Measurements from ENCODE around the gene EPB41L4A.

DNA sequence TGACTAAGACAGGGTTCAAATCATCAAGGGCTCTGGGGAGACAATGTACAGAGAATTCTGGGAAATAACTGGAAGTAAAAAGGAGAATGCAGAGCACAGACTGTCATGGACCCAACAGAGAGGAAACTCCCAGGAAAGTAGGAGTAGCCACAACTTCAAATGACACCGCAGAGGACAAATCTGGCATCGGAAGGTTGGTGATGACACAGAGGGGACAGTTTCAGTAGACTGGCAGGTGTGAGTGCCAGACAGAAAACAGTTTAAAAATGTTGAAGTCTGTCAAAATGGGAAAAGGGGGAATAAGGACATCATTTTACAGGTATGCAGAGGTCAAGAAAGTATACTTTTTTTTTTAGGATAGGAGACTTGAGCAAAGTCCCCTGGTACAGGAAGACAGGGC lies 70.2 kb downstream of the EPB41L4A start:
- TF ChIP-seq EZH2phosphoT487 (IDR thresholded peaks at IDR 0.05; ENCODE audit: insufficient read depth, low read depth) (no peak), EZH2 (IDR thresholded peaks at IDR 0.05; ENCODE audit: insufficient read depth, poor library complexity, severe bottlenecking) (no peak)

Data from GM23248 (cell line).